Small intestine (tissue), 7 donors: ENCODE measurements around the gene CCDC88B. TPM values are rescaled to one million over a fixed set of nuclear protein-coding genes. Genes with fewer than 3 reads are reported as not detected.
A peak's percentile ranks its signal among the peaks of the same experiment; 100 is the strongest.

Source experiments
- DNase-seq, 2 donors: peaks; one replicate each; pipeline versions ENCODE4 v3.0.0 to v3.0.0-alpha.2; 2013
- FAIRE-seq: peaks from 2 replicates; lab custom pipeline; 2012; peaks lifted over from hg19 to GRCh38; lab: Jason Lieb, UNC
- H3K27ac ChIP-seq, 3 donors: one replicate each; pipeline ENCODE4 v1.5.1; 2013; ENCODE audit warnings: low read length in 2 of 3, mild to moderate bottlenecking in 2 of 3, control low read depth in 1 of 3, inconsistent platforms in 1 of 3, low read depth in 1 of 3, moderate library complexity in 1 of 3
- H3K27me3 ChIP-seq, 3 donors: one replicate each; pipeline ENCODE4 v1.6.1; 2013; ENCODE audit warnings: low read length in 3 of 3, inconsistent platforms in 1 of 3; ENCODE audit not compliant: control insufficient read depth in 3 of 3, insufficient read depth in 3 of 3
- H3K36me3 ChIP-seq, 3 donors: one replicate each; pipeline ENCODE4 v1.6.1; 2013; ENCODE audit warnings: low read length in 3 of 3, inconsistent platforms in 1 of 3, low read depth in 1 of 3, mild to moderate bottlenecking in 1 of 3, moderate library complexity in 1 of 3; ENCODE audit not compliant: control insufficient read depth in 3 of 3, insufficient read depth in 2 of 3
- H3K4me1 ChIP-seq, 3 donors: one replicate each; pipeline ENCODE4 v1.6.1; 2013; ENCODE audit warnings: low read length in 2 of 3, inconsistent platforms in 1 of 3, low read depth in 1 of 3, mild to moderate bottlenecking in 1 of 3, moderate library complexity in 1 of 3; ENCODE audit not compliant: control insufficient read depth in 3 of 3, insufficient read depth in 2 of 3
- H3K4me3 ChIP-seq, 3 donors: one replicate each; pipeline ENCODE4 v1.5.1; 2013; ENCODE audit warnings: low read length in 3 of 3, control low read depth in 1 of 3, inconsistent platforms in 1 of 3, low read depth in 1 of 3, mild to moderate bottlenecking in 1 of 3, moderate library complexity in 1 of 3
- H3K9me3 ChIP-seq, 2 donors: one replicate each; pipeline ENCODE4 v1.6.1; 2013; ENCODE audit warnings: low read depth in 1 of 2, low read length in 1 of 2; ENCODE audit not compliant: control insufficient read depth in 2 of 2, insufficient read depth in 1 of 2
- WGBS, 3 donors: extraction: QIAGEN DNeasy Blood & Tissue Kit; methylation state at CpG; one replicate each; pipeline ENCODE4 v1.1.7; 2013; 5-methylcytosine and 5-hydroxymethylcytosine counted together
- polyA plus RNA-seq, 4 donors: library from polyadenylated mRNA; stranded (reverse) in 3 of 4; unstranded in 1 of 4; fragments of 200-250 nt in 3 of 4; fragments of 120-200 nt in 1 of 4; gene quantifications; one replicate each; pipeline versions ENCODE4 v1.2.1 to v1.2.3, GENCODE V29; 2013
- donor health status: healthy with polysubstance abuse.
- donor health status: control.
- donor health status: control.
- donor health status: Bipolar disorder and iron deficiency.
- donor health status: healthy.

CCDC88B gene
- polyA plus RNA-seq, 4 donors = 13.7 to 363 (median 89.8) TPM

DNA sequence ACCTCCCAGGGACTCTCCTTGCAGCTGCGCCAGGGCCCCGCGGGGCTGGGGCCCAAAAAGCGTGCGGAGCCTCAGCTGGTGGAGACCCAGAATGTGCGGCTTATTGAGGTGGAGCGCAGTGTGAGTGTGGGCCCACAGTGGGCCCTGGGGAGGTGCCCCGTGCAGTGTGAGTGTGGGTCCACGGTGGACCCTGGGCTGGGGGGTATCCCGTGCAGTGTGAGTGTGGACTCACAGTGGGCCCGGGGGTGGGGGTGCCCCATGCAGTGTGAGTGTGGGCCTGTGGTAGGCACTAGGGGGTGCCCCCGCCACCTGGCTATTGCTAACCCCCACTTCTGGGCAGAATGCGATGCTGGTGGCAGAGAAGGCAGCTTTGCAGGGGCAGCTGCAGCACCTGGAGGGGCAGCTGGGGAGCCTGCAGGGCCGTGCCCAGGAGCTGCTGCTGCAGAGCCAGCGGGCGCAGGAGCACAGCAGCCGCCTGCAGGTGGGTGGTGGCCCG is 11.2 kb downstream of the CCDC88B start:
- Histone ChIP-seq H3K4me1 (peaks cover 0 to 7% (median 0%) of the 10 kb centered on the region in 3 donors), H3K27me3 (no peaks in the 10 kb centered on the region), H3K27ac (no peak overlapping the region), H3K4me3 (no peak overlapping the region), H3K36me3 (peaks cover 0 to 10% (median 0%) of the 10 kb centered on the region in 3 donors), H3K9me3 (no peaks in the 10 kb centered on the region)
- whole genome bisulfite sequencing, 3 donors = 87 to 93% (median 88%) methylated on average over 13 to 18 of the region's 18 CpGs
- FAIRE-seq (no peak), DNase-seq (no peak)

DNA sequence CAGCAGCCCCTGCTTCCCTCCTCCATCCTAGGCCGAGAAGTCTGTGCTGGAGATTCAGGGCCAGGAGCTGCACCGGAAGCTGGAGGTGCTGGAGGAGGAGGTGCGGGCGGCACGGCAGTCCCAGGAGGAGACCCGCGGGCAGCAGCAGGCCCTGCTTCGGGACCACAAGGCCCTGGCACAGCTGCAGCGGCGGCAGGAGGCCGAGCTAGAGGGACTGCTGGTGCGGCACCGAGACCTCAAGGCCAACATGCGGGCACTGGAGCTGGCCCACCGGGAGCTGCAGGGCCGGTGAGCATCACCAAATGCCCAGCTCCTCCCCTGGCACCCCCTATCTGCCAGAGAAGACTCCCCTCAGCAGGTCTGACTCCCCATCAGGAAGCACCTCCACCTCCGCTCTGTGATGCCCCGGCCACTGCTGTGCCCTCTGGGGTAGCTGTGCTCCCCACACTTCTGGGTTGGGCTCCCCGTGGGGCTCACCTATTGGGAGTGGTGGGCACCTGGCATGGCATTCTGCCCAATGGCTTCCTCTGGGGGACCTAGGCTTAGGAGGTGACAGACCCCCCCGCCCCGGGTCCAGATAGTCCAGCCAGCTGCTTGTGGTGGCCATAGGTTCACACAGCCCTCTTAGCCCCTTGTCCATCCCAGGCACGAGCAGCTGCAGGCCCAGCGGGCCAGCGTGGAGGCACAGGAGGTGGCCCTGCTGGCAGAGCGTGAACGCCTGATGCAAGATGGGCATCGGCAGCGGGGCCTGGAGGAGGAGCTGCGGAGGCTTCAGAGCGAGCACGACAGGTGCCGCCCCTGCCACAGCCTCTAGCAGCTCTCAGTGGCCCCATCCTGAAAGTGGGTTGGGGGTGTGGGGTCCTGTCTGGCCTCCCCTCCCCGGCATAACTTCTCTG is 12.3 kb downstream of the CCDC88B start:
- H3K9me3 ChIP-seq = no peaks in the 10 kb centered on the region
- DNase-seq = no peak
- peaks cover 0 to 10% (median 0%) of the 10 kb centered on the region in 3 donors for H3K36me3 ChIP-seq
- H3K4me3 ChIP-seq = no peak overlapping the region
- H3K27ac ChIP-seq = no peak overlapping the region
- FAIRE-seq = no peak
- H3K27me3 ChIP-seq = no peaks in the 10 kb centered on the region
- peaks cover 0 to 14% (median 0%) of the 10 kb centered on the region in 3 donors for H3K4me1 ChIP-seq
- 91 to 93% (median 92%) methylated on average over 29 to 33 of the region's 33 CpGs for WGBS, 3 donors

DNA sequence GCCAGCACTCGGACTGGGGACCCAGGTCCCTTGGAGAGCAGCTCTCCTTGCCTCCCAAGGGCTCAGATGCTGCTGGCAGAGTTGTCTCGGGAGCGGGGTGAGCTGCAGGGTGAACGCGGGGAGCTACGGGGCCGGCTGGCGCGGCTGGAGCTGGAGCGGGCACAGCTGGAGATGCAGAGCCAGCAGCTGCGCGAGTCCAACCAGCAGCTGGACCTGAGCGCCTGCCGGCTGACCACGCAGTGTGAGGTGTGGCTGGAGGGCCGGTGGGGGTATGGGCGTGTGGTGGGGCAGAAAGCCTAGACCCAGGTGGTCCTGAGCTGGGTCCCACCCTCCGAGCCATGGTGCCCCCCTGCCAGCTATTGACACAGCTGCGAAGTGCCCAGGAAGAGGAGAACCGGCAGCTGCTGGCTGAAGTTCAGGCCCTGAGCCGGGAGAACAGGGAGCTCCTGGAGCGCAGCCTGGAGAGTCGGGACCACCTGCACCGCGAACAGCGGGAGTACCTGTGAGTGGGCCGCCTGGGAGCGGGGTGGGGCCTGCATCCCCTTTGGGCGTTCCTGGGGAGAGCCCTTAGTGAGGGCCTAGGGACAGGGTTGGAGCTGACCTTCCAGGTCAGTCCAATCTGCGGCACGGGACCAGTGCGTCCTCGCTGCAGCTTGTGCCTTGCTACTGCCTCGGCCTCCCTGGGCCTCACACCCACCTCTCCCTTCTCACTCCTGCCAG is 13.2 kb downstream of the CCDC88B start:
- no peak for DNase-seq
- Histone ChIP-seq H3K27ac (no peak overlapping the region), H3K27me3 (no peaks in the 10 kb centered on the region), H3K4me3 (no peak overlapping the region), H3K4me1 (peaks cover 0 to 22% (median 2%) of the 10 kb centered on the region in 3 donors), H3K9me3 (no peaks in the 10 kb centered on the region), H3K36me3 (peaks cover 0 to 10% (median 0%) of the 10 kb centered on the region in 3 donors)
- FAIRE-seq = no peak
- 63 to 87% (median 68%) methylated on average over 26 to 34 of the region's 34 CpGs for WGBS, 3 donors

DNA sequence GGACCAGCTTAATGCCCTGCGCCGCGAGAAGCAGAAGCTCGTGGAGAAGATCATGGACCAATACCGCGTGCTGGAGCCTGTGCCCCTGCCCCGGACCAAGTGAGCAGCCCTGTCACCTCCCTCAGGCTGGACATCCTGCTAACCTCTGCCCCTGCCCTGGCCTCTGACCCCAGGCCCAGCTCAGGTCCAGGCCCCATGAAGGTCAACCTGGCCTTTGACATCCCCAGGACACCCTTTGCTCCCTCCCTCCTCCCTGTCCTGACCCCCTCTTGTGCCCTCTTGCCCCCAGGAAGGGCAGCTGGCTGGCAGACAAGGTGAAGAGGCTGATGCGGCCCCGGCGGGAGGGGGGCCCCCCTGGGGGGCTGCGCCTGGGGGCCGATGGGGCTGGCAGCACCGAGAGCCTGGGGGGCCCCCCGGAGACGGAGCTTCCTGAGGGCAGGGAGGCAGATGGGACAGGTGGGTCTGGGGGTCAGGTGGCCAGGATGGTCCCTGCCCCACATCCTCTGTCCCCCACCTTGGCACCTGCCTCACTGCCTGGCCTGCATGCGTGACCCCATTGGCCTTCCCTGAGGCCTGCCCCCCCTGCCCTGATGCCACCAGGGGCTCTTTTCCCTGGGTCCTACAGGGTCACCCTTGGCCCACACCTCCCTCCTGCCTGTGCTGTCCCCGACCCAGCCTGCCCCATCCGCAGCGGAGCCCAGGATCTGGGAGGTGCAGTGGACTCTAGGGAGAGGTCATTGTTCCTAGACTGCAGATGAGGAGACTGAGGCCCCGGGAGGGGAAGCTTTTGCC is 13.9 kb downstream of the CCDC88B start:
- Histone ChIP-seq H3K27ac (no peak overlapping the region), H3K27me3 (no peaks in the 10 kb centered on the region), H3K36me3 (peaks cover 0 to 10% (median 0%) of the 10 kb centered on the region in 3 donors), H3K9me3 (no peaks in the 10 kb centered on the region), H3K4me1 (peaks cover 0 to 28% (median 6%) of the 10 kb centered on the region in 3 donors), H3K4me3 (no peak overlapping the region)
- DNase-seq = no peak
- FAIRE-seq = no peak
- WGBS, 3 donors = 74 to 84% (median 84%) methylated on average over 16 to 20 of the region's 20 CpGs

DNA sequence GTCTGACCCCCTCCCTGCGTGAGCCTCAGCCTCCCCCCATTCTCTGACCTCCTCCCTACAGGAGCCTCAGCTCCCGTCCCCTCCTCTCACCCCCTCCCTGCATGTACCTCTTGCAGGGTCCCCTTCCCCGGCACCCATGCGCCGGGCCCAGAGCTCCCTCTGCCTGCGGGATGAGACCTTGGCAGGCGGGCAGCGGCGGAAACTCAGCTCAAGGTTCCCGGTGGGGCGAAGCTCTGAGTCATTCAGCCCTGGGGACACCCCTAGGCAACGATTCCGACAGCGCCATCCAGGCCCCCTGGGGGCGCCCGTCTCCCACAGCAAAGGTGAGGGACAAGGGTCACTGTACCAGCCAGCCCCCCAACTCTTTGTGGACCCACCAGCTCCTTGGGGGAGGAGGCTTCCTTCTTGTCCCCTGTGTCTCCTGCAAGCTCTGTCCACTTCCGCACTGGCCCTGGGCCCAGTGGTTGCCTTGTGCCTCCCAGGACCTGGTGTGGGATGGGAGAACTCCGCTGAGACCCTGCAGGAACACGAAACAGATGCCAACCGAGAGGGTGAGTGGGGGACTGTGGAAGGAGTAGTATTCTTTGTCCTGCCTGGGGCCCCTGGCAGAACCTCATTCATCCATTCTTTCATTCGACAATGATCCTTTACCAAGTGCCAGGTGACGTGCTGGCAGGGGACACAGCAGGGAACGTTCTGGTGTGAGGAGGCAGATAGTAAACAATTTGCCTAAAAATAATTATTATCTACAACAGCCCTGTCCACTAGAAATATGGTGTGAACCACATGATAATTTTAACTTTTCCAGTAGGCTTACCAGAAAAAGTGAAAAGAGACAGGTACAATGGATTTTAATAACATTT is 15.3 kb downstream of the CCDC88B start:
- peaks cover 0 to 5% (median 0%) of the 10 kb centered on the region in 3 donors for H3K36me3 ChIP-seq
- peak; percentile 91 to 92 for DNase-seq
- peak overlapping the region; percentile 16 to 75 (median 56) for H3K27ac ChIP-seq
- 13 to 22% (median 19%) methylated on average over 22 to 23 of the region's 23 CpGs for WGBS, 3 donors
- H3K4me1 ChIP-seq = peaks cover 2 to 38% (median 9%) of the 10 kb centered on the region in 3 donors
- H3K9me3 ChIP-seq = no peaks in the 10 kb centered on the region
- H3K4me3 ChIP-seq = peak overlapping the region in 1 of 3 donors; percentile 31
- no peak for FAIRE-seq
- no peaks in the 10 kb centered on the region for H3K27me3 ChIP-seq

DNA sequence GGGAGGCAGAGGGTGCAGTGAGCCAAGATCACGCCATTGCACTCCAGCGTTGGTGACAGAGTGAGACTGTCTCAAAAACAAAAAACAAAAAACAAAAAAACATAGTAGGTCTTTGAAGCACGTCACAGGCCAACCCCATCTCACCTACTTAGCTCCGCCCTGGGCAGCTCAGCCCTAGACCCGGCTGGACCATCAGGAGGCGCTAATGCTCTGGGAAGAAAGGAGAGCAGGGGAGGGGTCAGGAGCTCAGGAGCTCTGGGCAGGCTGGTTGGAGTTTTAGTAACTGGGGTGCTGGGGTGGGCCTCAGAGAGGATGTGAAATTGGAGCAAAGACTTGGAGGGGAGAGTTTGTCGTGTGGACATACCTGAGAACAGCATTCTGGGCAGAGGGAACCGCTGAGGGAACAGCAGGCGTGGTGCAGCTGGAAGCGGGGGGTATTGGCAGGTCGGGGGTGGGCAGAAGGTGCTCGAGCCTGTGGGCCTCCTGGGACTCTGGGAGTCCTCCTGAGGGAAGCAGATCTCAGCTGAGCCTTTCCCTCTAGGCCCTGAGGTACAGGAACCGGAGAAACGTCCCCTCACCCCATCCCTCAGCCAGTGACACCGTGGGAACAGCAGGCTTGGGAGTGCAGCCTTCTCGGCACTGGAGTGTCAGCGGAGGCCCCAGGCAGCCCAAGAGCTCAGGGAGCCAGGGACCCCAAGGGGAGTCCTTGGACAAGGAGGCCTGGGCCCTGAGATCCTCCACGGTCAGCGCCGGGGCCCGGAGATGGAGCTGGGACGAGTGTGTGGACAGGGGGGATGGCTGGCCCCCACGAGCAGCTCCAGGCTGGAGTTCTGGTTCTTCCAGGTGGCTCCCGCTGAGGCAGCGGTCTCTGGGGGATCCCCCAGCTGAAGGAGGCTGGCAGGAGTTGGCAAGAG is 16.8 kb downstream of the CCDC88B start:
- peaks cover 2 to 38% (median 9%) of the 10 kb centered on the region in 3 donors for H3K4me1 ChIP-seq
- no peak overlapping the region for H3K27ac ChIP-seq
- no peak overlapping the region for H3K4me3 ChIP-seq
- no peak for FAIRE-seq
- 86 to 88% (median 87%) methylated on average over 23 to 25 of the region's 25 CpGs for WGBS, 3 donors
- peak in 1 of 2 donors; percentile 54 for DNase-seq
- no peaks in the 10 kb centered on the region for H3K27me3 ChIP-seq
- H3K36me3 ChIP-seq = peaks cover 1 to 19% (median 7%) of the 10 kb centered on the region in 3 donors
- H3K9me3 ChIP-seq = no peaks in the 10 kb centered on the region

DNA sequence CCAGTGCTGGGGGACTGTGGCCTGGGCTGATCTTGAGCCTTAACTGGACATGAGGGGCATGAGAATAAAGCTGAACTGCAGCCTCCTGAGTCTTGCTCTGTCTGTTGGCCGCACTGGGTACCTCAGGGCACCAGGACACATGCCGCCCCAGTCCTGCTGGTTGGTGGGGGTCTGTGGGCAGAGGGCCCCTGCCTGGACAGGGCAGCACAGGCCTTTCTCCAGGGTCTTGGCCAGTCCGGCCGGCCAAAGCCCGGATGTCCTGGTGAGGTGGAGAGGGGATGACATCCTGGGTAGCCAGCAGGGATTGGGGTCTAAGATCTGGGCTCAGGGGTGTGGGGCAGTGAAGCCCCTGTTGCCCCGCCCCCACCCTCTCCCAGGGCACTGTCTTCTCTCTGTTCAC is 17.4 kb downstream of the CCDC88B start:
- WGBS, 3 donors = 91 to 95% (median 91%) methylated on average over 6 of the region's 6 CpGs
- Histone ChIP-seq H3K4me1 (peaks cover 2 to 38% (median 9%) of the 10 kb centered on the region in 3 donors), H3K4me3 (no peak overlapping the region), H3K36me3 (peaks cover 4 to 26% (median 11%) of the 10 kb centered on the region in 3 donors), H3K27me3 (no peaks in the 10 kb centered on the region), H3K27ac (peak overlapping the region in 1 of 3 donors; percentile 44), H3K9me3 (no peaks in the 10 kb centered on the region)
- FAIRE-seq (no peak), DNase-seq (no peak)
